Stimulated activated CD8-positive, alpha-beta memory T cell treated with anti-CD3 and anti-CD28 coated beads, Interleukin-2, amount 100 ng/mL, for 48 hours (primary cell): Measurements from ENCODE around the gene PCNX2.

Source experiments
- DNase-seq, 2 donors: peaks; one replicate each; pipeline ENCODE4 v3.0.0-alpha.2; 2020; ENCODE audit warnings: low read depth in 2 of 2

Gene PCNX2

DNA sequence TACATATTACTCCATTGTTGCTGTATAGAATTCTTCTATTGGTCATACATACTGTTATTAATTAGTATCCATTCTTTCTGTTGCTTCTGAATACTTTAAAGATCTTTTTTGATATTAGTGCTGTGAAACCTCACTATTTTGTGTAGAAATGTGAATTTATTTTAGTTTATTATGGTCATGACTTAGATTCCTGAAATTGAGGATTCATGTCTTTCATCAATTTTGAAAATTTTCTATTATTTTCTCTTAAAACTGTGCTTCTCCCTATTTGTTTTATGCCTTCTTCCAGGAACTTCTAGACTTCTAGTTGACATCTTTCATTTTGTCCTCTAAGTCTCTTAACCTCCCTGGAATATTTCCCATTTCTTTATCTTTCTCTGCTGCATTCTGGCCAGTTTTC, 232.1 kb downstream of the PCNX2 start:
- no peak for DNase-seq

DNA sequence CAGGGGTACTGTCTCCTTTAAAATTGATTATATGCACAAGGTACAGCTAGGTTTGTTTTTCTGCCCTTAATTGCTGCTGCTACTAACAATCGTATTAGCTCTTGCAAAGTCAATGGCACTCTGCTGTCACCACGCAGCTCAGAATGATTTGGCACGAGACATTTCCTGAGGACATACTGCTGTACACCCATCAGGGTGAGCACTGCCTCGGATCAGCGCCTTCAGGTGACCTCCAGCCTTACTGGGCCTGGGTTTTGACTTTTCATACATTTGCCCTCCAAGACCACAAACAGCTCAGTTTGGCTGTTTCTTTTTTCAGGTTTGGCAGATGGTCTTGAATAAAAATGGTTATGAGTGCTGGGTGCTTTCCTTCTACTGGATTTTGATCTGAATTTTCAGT, 234.3 kb downstream of the PCNX2 start:
- no peak for DNase-seq

GRCh38 chr1:233060461-233060994, 235.0 kb downstream of the PCNX2 start:
- no peak for DNase-seq

DNA sequence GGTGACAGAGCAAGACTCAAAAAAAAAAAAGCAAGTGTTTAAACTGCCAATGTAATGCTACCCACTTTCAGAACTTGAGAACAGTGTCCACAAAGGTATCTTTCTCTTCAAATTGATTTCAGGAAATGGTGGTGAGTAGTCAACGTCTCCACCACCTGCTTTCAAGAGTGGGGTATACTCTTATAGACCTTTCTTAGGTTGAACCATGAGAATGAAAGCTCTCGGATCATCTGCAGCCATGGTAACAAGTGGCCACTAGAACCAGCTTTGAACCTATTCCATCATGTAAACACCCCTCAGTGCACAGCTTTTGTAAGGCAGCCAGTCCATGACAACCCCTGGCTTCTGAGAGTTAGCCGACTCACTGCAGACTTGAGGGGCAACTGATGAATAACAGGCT, 237.7 kb downstream of the PCNX2 start:
- DNase-seq: no peak

GRCh38 chr1:233055879-233056641, 239.5 kb downstream of the PCNX2 start:
- DNase-seq: no peak

GRCh38 chr1:233045588-233045987, 249.9 kb downstream of the PCNX2 start:
- no peak for DNase-seq

DNA sequence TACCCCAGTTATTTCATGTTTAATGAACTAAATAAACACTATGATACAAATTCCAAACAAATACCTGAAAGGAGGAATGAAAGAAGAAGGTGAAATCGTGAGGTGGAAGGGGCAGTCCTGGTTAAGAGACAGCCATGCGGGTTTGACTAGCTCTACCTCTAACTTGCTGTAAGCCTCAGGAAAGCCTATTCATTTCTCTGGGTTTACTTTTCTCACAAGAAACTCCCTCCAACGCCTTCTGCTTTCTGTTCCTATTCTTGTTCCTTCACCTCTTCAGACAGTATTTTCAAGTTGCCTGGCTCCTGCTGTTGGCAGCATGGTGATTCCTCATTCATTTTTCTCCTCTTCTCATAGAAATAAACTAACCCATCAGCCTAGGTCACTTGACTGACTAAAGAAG, 252.7 kb downstream of the PCNX2 start:
- no peak for DNase-seq

- no peak for DNase-seq
Measured at GRCh38 chr1:233040494-233040893, 255.0 kb downstream of the PCNX2 start.

- no peak for DNase-seq
Measured at GRCh38 chr1:233038581-233038980, 256.9 kb downstream of the PCNX2 start.

DNA sequence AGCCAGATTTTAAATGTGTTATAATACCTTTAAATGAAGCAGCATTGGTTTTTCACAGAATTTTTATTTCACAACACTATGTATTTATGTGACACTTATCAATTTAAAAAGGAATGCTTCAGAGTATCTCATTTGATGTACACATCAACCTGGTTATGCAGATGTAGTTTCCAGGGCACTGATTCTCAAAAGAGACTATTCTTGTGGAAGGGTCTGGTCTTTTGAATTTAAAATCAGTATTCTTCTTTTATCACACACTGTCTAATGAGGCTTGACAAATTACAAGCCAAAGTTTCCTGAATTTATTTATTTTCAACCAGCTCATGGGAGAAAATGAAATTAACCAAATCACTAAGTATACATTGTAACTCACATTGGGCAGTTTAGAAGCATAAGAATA, 257.7 kb downstream of the PCNX2 start:
- no peak for DNase-seq

DNA sequence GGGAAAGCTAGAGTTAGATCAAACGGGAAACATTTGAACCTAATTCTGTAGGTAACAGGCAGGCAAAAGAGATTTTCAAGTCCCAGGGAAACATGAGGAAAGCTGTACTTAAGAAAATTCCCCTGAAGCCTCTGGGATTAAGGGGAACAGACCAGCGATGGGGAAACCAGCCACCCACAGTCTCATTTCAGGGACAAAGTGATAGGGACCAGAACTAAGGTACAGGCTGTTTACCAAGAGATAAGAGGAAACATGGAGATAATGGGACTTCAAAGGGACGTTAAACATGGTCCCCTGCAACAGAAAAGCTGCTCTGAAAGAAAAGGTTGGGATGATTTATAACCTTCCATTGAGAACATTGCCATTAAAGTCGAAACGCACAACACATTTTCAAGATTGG, 260.7 kb downstream of the PCNX2 start:
- DNase-seq: no peak

DNA sequence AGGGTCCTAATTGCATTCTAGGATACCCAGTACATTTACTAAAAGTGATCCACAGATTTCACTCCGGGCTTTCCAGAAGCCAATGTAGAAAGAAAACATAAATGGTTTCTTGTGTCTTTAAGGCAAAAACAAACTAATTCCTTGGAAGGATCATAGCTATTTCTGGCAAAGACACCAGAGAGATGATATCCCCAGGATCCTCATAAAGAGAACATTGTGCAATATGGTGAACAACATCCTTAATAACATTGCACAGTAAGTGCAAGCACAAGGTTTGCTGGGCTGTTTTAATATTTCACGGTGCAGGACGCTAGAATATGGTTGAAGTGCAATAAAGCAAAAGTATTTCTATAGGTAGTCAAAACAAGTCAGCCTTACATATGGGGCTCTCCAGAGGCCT, 262.2 kb downstream of the PCNX2 start:
- no peak for DNase-seq

- DNase-seq: no peak
Measured at GRCh38 chr1:233032916-233033315, 262.6 kb downstream of the PCNX2 start.

- no peak for DNase-seq
Measured at GRCh38 chr1:233031521-233031920, 264.0 kb downstream of the PCNX2 start.

DNA sequence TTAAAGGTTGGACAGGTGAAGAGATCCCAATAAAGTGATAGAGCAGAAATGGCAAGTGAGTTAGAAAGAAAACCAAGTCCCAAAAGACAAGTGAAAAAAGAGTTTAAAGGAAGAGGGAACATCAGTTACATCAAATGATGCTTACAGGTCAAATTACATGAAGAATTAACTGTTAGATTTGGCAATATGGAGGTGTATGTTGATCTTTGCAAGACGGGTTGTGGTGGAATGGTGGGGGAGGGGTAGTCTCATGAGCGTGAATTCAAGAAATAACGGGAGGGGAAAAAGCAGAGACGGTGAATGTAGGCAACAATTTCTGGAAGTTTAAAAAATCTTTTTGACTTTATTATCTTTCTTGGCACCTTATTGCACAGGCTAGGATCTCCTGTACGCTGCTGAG, 268.5 kb downstream of the PCNX2 start:
- no peak for DNase-seq

GRCh38 chr1:233025567-233025966, 270.0 kb downstream of the PCNX2 start:
- DNase-seq: no peak

DNA sequence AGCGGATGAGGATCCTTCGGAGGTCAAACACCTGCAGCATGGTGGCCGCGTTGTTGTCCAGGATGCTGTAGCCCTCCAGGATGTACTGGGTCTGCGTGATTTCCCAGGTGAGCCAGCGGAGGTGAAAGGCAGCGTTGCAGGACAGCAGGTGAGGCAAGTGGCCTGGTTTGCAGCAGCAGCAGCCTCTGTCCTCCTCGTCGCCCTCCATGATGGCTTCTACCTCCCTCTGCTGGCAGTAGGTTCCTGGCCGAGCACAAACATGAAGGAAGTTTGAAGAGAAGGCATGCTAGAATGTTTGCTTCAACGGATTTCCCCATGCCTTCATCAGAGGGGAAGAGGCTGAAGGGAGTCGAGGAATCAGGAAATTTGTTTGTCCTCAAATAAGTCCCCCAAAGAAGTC, 270.4 kb downstream of the PCNX2 start:
- no peak for DNase-seq

DNA sequence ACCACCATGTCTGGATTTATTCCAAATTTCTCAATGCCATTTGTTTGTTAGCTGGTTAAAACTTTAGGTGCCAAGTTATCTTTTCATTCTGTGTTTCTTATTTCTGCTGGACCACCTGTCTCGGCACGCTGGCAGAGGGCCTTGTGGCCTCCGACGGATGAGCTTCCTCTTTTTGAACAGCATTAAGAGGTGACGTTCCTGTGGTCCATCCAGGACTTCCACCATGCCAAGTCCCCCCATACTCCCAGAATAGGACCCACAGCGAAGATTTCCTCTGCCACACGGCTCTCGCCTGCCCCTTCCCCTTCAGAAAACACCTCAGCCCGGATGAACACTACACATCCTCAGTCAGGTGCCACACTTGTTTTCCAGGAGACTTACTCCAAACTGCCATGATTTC, 271.3 kb downstream of the PCNX2 start:
- no peak for DNase-seq

- DNase-seq: no peak
Measured at GRCh38 chr1:233022246-233022645, 273.3 kb downstream of the PCNX2 start.

DNA sequence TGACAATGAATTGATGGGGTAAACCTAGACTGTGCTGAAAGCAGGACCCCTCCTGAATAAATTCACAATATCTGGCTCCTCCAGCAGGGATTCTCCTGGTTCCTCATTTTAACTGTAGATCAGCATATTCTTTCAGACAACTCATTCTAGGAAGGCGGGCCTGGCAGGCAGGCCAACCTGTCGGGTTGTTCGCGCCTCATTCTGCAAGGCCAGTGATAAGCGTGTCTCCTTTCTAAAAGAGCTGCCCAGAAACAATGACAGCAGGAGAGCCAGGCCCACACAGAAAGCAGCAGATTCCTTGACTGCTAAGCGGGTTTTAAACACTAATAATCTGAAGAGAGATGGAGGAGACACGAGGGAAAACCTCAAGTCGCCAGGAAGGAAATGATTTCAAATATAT, 275.1 kb downstream of the PCNX2 start:
- no peak for DNase-seq

- DNase-seq: no peak
Measured at GRCh38 chr1:233019778-233020325, 275.7 kb downstream of the PCNX2 start.

DNA sequence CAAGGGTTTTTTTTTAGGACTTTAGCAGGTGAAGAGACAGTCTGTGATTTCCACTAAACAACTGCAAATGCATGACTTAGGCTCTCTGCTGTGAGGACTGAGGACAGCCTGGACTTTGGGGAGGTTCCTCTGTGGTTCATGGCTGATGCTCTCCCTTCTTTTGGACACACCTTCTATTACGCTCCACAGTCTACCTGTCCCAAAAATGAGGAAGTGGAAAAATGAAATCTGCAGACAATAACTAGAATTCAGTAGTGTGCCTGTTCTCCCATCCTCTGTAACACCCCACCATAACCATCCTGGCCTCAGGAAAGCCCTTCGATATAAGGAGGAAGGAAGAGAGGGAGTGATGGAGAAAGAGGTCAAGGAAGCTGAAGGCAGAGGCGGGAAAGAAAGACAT, 276.4 kb downstream of the PCNX2 start:
- DNase-seq: no peak

GRCh38 chr1:233016798-233017197, 278.7 kb downstream of the PCNX2 start:
- DNase-seq: no peak

- no peak for DNase-seq
Measured at GRCh38 chr1:233015965-233016364, 279.6 kb downstream of the PCNX2 start.
